HepG2 (cell line): ENCODE measurements around the gene TRAP1. TPM values are rescaled to one million over a fixed set of nuclear protein-coding genes. Genes with fewer than 3 reads are reported as not detected.

Source experiments
- ATAC-seq: fragments of 200-7000 bp; cut with Tn5 transposase; 3 replicates; pipeline ENCODE4 v1.9.1; 2020; ENCODE audit warnings: mild to moderate bottlenecking, moderate library complexity
- BruUV-seq: library from RNA; stranded (reverse); fragments of 400-500 nt; replicated peaks from 2 replicates; lab custom pipeline; 2021; lab: Mats Ljungman, UMichigan
- CTCF ChIA-PET: fragments of 300-600 bp; formaldehyde crosslinking; extraction: SDS; loops from one replicate; lab custom pipeline; 2021; ENCODE audit warnings: low total read pairs, inconsistent platforms, low intra/inter-chr PET ratio; lab: Yijun Ruan, JAX
- POLR2A ChIA-PET: fragments of 350-600 bp; sonication (Branson Sonifier 250); formaldehyde crosslinking; loops from one replicate; lab custom pipeline; 2020; ENCODE audit warnings: antibody characterized with exemption, inconsistent platforms; lab: Yijun Ruan, JAX
- DNase-seq: peaks from one replicate; pipeline ENCODE4 v3.0.0-alpha.2; 2015; ENCODE audit warnings: low spot score
- FAIRE-seq: peaks from 3 replicates; lab custom pipeline; 2011; peaks lifted over from hg19 to GRCh38; lab: Jason Lieb, UNC
- H2AFZ ChIP-seq: one replicate; pipeline ENCODE4 v1.6.1; 2011; ENCODE audit warnings: low read length, inconsistent platforms
- H3K27ac ChIP-seq: fragments of 300-600 bp; 3 replicates; pipeline ENCODE4 v1.8.0; 2011; ENCODE audit warnings: mixed run types, mild to moderate bottlenecking, mixed read lengths, low read length, inconsistent platforms; ENCODE audit not compliant: insufficient read depth; ENCODE audit errors: extremely low read length
- H3K27me3 ChIP-seq, 2 experiments: fragments of 200-600 bp in 1 of 2; 2 replicates in 1 of 2; 3 replicates in 1 of 2; pipeline versions ENCODE4 v1.6.0 to v1.8.0; 2011; ENCODE audit warnings: low read length in 2 of 2, mild to moderate bottlenecking in 2 of 2, moderate library complexity in 2 of 2, inconsistent platforms in 1 of 2; ENCODE audit not compliant: insufficient read depth in 2 of 2, control insufficient read depth in 1 of 2
- H3K36me3 ChIP-seq, 2 experiments: fragments of 200-600 bp in 1 of 2; replicated peaks in 1 of 2; 2 replicates in 1 of 2; 3 replicates in 1 of 2; pipeline versions ENCODE4 v1.5.1 to v1.8.0; 2011; ENCODE audit warnings: low read length in 2 of 2, inconsistent platforms in 1 of 2; ENCODE audit not compliant: insufficient read depth in 2 of 2, control insufficient read depth in 1 of 2
- H3K4me1 ChIP-seq: 2 replicates; pipeline ENCODE4 v1.5.1; 2012; ENCODE audit warnings: low read length, inconsistent platforms; ENCODE audit not compliant: insufficient read depth
- H3K4me2 ChIP-seq: 2 replicates; pipeline ENCODE4 v1.6.0; 2011; ENCODE audit warnings: low read depth, low read length, inconsistent platforms
- H3K4me3 ChIP-seq, 3 experiments: fragments of 200-600 bp in 1 of 3; sonication (generic), shearing (Covaris generic) in 1 of 3; replicated peaks in 1 of 3; 2 replicates each; pipeline ENCODE4 v1.5.1; 2011 to 2016; ENCODE audit warnings: low read length in 3 of 3, inconsistent platforms in 2 of 3, low read depth in 2 of 3, mild to moderate bottlenecking in 2 of 3, control low read depth in 1 of 3, mixed read lengths in 1 of 3; ENCODE audit not compliant: insufficient read depth in 1 of 3
- H3K79me2 ChIP-seq: one replicate; pipeline ENCODE4 v1.6.1; 2011; ENCODE audit warnings: low read length, inconsistent platforms; ENCODE audit not compliant: insufficient read depth
- H3K9ac ChIP-seq: 2 replicates; pipeline ENCODE4 v1.6.0; 2011; ENCODE audit warnings: mild to moderate bottlenecking, low read depth, low read length, inconsistent platforms; ENCODE audit not compliant: insufficient read depth
- H3K9me3 ChIP-seq: 2 replicates; pipeline ENCODE4 v1.5.1; 2012; ENCODE audit warnings: mild to moderate bottlenecking, low read length
- H4K20me1 ChIP-seq: 2 replicates; pipeline ENCODE4 v1.6.0; 2011; ENCODE audit warnings: inconsistent platforms, mild to moderate bottlenecking, low read length, moderate library complexity; ENCODE audit not compliant: insufficient read depth
- CBX1 ChIP-seq: IDR thresholded peaks from one replicate; pipeline ENCODE4 v1.6.1; 2016; ENCODE audit warnings: antibody characterized with exemption, low read depth
- CCDC6 ChIP-seq: sonication (generic); formaldehyde crosslinking; IDR thresholded peaks from 2 replicates; pipeline ENCODE4 v1.8.1; 2022; ENCODE audit warnings: mild to moderate bottlenecking, missing genetic modification reagents, moderate library complexity
- CEBPG ChIP-seq: IDR thresholded peaks from 2 replicates; pipeline ENCODE4 v1.6.1; 2016
- CREM ChIP-seq, 2 experiments: sonication (generic) in 1 of 2; formaldehyde crosslinking in 1 of 2; IDR thresholded peaks; 2 replicates each; pipeline versions ENCODE4 v1.4.0 to v1.6.1; 2016 to 2020; ENCODE audit warnings: antibody characterized with exemption in 1 of 2, mild to moderate bottlenecking in 1 of 2, missing genetic modification reagents in 1 of 2
- HNRNPL ChIP-seq: fragments of 200-400 bp; formaldehyde crosslinking; IDR thresholded peaks from 2 replicates; pipeline ENCODE4 v1.6.1; 2017; ENCODE audit warnings: mild to moderate bottlenecking, low read depth, low read length
- HOXD1 ChIP-seq: sonication (generic); formaldehyde crosslinking; IDR thresholded peaks from 2 replicates; pipeline ENCODE4 v1.5.0; 2020; ENCODE audit warnings: missing genetic modification reagents
- LRRFIP1 ChIP-seq: sonication (generic); formaldehyde crosslinking; conservative IDR thresholded peaks from 2 replicates; pipeline ENCODE4 v1.4.0; 2020; ENCODE audit warnings: missing genetic modification reagents
- RFX3 ChIP-seq: IDR thresholded peaks from 2 replicates; pipeline ENCODE4 v1.6.1; 2016; ENCODE audit warnings: missing biosample characterization, missing genetic modification reagents
- SAFB2 ChIP-seq: sonication (generic); formaldehyde crosslinking; IDR thresholded peaks from 2 replicates; pipeline ENCODE4 v1.5.1; 2020; ENCODE audit warnings: missing genetic modification reagents, low read depth, mild to moderate bottlenecking, borderline replicate concordance
- ZBTB46 ChIP-seq: sonication (generic); formaldehyde crosslinking; IDR thresholded peaks from 2 replicates; pipeline ENCODE4 v1.4.0; 2020; ENCODE audit warnings: mild to moderate bottlenecking, missing genetic modification reagents, borderline replicate concordance
- ZFP36L2 ChIP-seq: sonication (generic); formaldehyde crosslinking; IDR thresholded peaks from 2 replicates; pipeline ENCODE4 v1.4.0; 2020; ENCODE audit warnings: missing genetic modification reagents
- ZNF343 ChIP-seq: sonication (generic); formaldehyde crosslinking; IDR thresholded peaks from 2 replicates; pipeline ENCODE4 v1.4.0; 2020; ENCODE audit warnings: mild to moderate bottlenecking, missing genetic modification reagents
- ZNF501 ChIP-seq: sonication (generic); formaldehyde crosslinking; IDR thresholded peaks from 2 replicates; pipeline ENCODE4 v1.5.1; 2020; ENCODE audit warnings: mild to moderate bottlenecking, moderate library complexity, missing genetic modification reagents
- ZNF550 ChIP-seq: sonication (generic); formaldehyde crosslinking; IDR thresholded peaks from 2 replicates; pipeline ENCODE4 v1.4.0; 2020; ENCODE audit warnings: mild to moderate bottlenecking, missing genetic modification reagents, borderline replicate concordance
- ZNF724P ChIP-seq: sonication (generic); formaldehyde crosslinking; IDR thresholded peaks from 2 replicates; pipeline ENCODE4 v1.8.0; 2022; ENCODE audit warnings: missing genetic modification reagents, borderline replicate concordance
- WGBS: methylation state at CpG from one replicate; pipeline ENCODE4 v1.1.6; 2017; ENCODE audit warnings: low lambda C conversion rate; 5-methylcytosine and 5-hydroxymethylcytosine counted together
- in situ Hi-C: cut with HindIII; loops from 2 replicates; pipeline ENCODE4 v1.10.0; 2017; ENCODE audit warnings: low pct_unique_long_range_greater_than_20kb; ENCODE audit not compliant: extremely low pct_ligation_motif_present
- intact Hi-C: fragments of 100-400 bp; cut with micrococcal nuclease; formaldehyde crosslinking; loops from one replicate; pipeline ENCODE4 v1.10.0; 2022; ENCODE audit not compliant: unreplicated experiment
- polyA plus RNA-seq, 8 experiments: library from polyadenylated mRNA; depleted of rRNA in 3 of 8; stranded (reverse) in 7 of 8; unstranded in 1 of 8; fragments of >200 nt; fragmentation: Illumina TruSeq in 4 of 8; extraction: Trizol in 4 of 8; gene quantifications; 2 replicates each; pipeline versions ENCODE4 v1.2.1 to v1.2.3, GENCODE V29; 2011 to 2016; ENCODE audit warnings: low read depth in 4 of 8, missing spikeins in 1 of 8, mixed read lengths in 1 of 8; ENCODE audit not compliant: insufficient read depth in 1 of 8
- total RNA-seq, 5 experiments: library from RNA; depleted of rRNA; stranded (reverse); fragments of >200 nt; fragmentation: Illumina TruSeq; extraction: Trizol; gene quantifications; 2 replicates each; pipeline ENCODE4 v1.2.3, GENCODE V29; 2016; ENCODE audit warnings: low read depth in 1 of 5
- TF ChIP-seq, protein P1 (sequence below): sonication (generic); formaldehyde crosslinking; IDR thresholded peaks from 2 replicates; pipeline ENCODE4 v1.8.0; 2023; ENCODE audit warnings: mild to moderate bottlenecking, missing genetic modification reagents
- TF ChIP-seq, protein P2 (sequence below): sonication (generic); formaldehyde crosslinking; IDR thresholded peaks from 2 replicates; pipeline ENCODE4 v1.4.0; 2020; ENCODE audit warnings: mild to moderate bottlenecking, missing genetic modification reagents

The TRAP1 gene
- total and polyA plus RNA-seq, 2 of the 13 experiments (the other 11 are each of a cell fraction or from before 2014, with no cell fraction given) = 127 to 240 TPM

GRCh38 chr16:3760518-3760917 is 43.2 kb upstream of the TRAP1 start (continued):
- TF ChIP-seq, protein P1, sequence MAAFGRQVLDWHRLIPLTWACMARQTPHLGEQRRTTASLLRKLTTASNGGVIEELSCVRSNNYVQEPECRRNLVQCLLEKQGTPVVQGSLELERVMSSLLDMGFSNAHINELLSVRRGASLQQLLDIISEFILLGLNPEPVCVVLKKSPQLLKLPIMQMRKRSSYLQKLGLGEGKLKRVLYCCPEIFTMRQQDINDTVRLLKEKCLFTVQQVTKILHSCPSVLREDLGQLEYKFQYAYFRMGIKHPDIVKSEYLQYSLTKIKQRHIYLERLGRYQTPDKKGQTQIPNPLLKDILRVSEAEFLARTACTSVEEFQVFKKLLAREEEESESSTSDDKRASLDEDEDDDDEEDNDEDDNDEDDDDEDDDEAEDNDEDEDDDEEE (CRISPR knock-in tag) = no peak

- Histone ChIP-seq H3K79me2 (no peaks in the 10 kb centered on the region), H3K4me3 (no peak overlapping the region), H3K27ac (no peak overlapping the region), H3K27me3 (no peaks in the 10 kb centered on the region), H3K9me3 (no peaks in the 10 kb centered on the region), H2AFZ (no peak overlapping the region), H3K9ac (no peak overlapping the region), H4K20me1 (no peaks in the 10 kb centered on the region), H3K36me3 (peaks cover 33 to 78% of the 10 kb centered on the region in 2 experiments), H3K4me2 (no peak overlapping the region), H3K4me1 (no peaks in the 10 kb centered on the region)
- DNase-seq (no peak), ATAC-seq (no peak), FAIRE-seq (no peak)
- WGBS = 92% methylated on average over 5 of the region's 5 CpGs
- ChIA-PET CTCF (no interaction called here), POLR2A (interaction anchor here (1.2 kb wide), 1 partner anchor 63 kb away, joined by 3 read pairs; no protein-coding TSS in a partner anchor)
- BruUV-seq = no TSS peak
- TF ChIP-seq CBX1 = no peak
- no peak for TF ChIP-seq HNRNPL
- TF ChIP-seq ZNF501 = no peak
- TF ChIP-seq ZBTB46 (CRISPR knock-in tag) = no peak
- TF ChIP-seq CREM (IDR thresholded peaks at IDR 0.05) = no peak
- TF ChIP-seq CREM (CRISPR knock-in tag; IDR thresholded peaks at IDR 0.05) = no peak
- TF ChIP-seq HOXD1 (CRISPR knock-in tag) = no peak
- no peak for TF ChIP-seq CCDC6 (CRISPR knock-in tag)
- TF ChIP-seq, protein P2, sequence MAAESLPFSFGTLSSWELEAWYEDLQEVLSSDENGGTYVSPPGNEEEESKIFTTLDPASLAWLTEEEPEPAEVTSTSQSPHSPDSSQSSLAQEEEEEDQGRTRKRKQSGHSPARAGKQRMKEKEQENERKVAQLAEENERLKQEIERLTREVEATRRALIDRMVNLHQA (CRISPR knock-in tag) = no peak
- TF ChIP-seq ZFP36L2 = no peak
- no peak for TF ChIP-seq SAFB2 (CRISPR knock-in tag)
- no peak for TF ChIP-seq LRRFIP1 (CRISPR knock-in tag)
- no peak for TF ChIP-seq ZNF724P
- TF ChIP-seq RFX3 = no peak
- no peak for TF ChIP-seq CEBPG (CRISPR knock-in tag)
- TF ChIP-seq ZNF343 = no peak
- no peak for TF ChIP-seq ZNF550
- in situ Hi-C loops = no loop called here
- intact Hi-C loops = no loop called here
Measured at GRCh38 chr16:3759736-3760135, 42.4 kb upstream of the TRAP1 start.
